Stimulated activated CD8-positive, alpha-beta memory T cell treated with anti-CD3 and anti-CD28 coated beads, Interleukin-7, amount 100 ng/mL, for 1 hour (primary cell): ENCODE measurements around the gene TUBD1.
"Not testable (repeated sequence)": the region's sequence is repeated elsewhere in the genome, so short reads cannot be mapped to it uniquely, and the experiment has no call there.

Experiments
- DNase-seq, 2 donors: peaks; one replicate each; pipeline ENCODE4 v3.0.0-alpha.2; 2020; ENCODE audit warnings: low read depth in 2 of 2

TUBD1 gene

GRCh38 chr17:59892924-59893675 lies at the start of gene TUBD1, which contains the start of gene RPS6KB1:
Gene TUBD1 (minus strand): TSS chr17:59892943. CDS start chr17:59891002, 1,941 bp downstream.
Gene RPS6KB1 (plus strand): TSS chr17:59893121. CDS start chr17:59893185, 64 bp downstream.
- peak; percentile 94 to 95 for DNase-seq

GRCh38 chr17:59941131-59941530 lies 48.4 kb upstream of the TUBD1 start:
- DNase-seq = no peak

- not testable (repeated sequence) for DNase-seq
Observed at GRCh38 chr17:59940697-59941096, 48.0 kb upstream of the TUBD1 start.

GRCh38 chr17:59933317-59933716 lies 40.6 kb upstream of the TUBD1 start:
- DNase-seq = not testable (repeated sequence)

GRCh38 chr17:59930768-59931167 lies 38.0 kb upstream of the TUBD1 start:
- DNase-seq = not testable (repeated sequence)

- not testable (repeated sequence) for DNase-seq
Observed at GRCh38 chr17:59930121-59930520, 37.4 kb upstream of the TUBD1 start.

- DNase-seq = not testable (repeated sequence)
Observed at GRCh38 chr17:59920637-59921036, 27.9 kb upstream of the TUBD1 start.

GRCh38 chr17:59916446-59916845 lies 23.7 kb upstream of the TUBD1 start:
- no peak for DNase-seq

GRCh38 chr17:59914274-59914854 lies 21.6 kb upstream of the TUBD1 start:
- DNase-seq = no peak

GRCh38 chr17:59907467-59907866 lies 14.7 kb upstream of the TUBD1 start:
- DNase-seq = no peak

- DNase-seq = no peak
Observed at GRCh38 chr17:59903455-59903854, 10.7 kb upstream of the TUBD1 start.

GRCh38 chr17:59901604-59902003 lies 8.9 kb upstream of the TUBD1 start:
- no peak for DNase-seq

- no peak for DNase-seq
Observed at GRCh38 chr17:59899099-59899498, 6.4 kb upstream of the TUBD1 start.

- no peak for DNase-seq
Observed at GRCh38 chr17:59897090-59897489, 4.3 kb upstream of the TUBD1 start.

- no peak for DNase-seq
Observed at GRCh38 chr17:59893676-59894100, 945 bp upstream of the TUBD1 start.

- no peak for DNase-seq
Observed at GRCh38 chr17:59892251-59892923, 356 bp downstream of the TUBD1 start.

GRCh38 chr17:59890720-59891119 lies 2.0 kb downstream of the TUBD1 start:
- DNase-seq = no peak

- DNase-seq = no peak
Observed at GRCh38 chr17:59888145-59888750, 4.5 kb downstream of the TUBD1 start.

GRCh38 chr17:59884861-59885260 lies 7.9 kb downstream of the TUBD1 start:
- no peak for DNase-seq

- DNase-seq = no peak
Observed at GRCh38 chr17:59878624-59879023, 14.1 kb downstream of the TUBD1 start.

- no peak for DNase-seq
Observed at GRCh38 chr17:59877965-59878364, 14.8 kb downstream of the TUBD1 start.

- no peak for DNase-seq
Observed at GRCh38 chr17:59876107-59876506, 16.6 kb downstream of the TUBD1 start.
